Kidney tubule cell (primary cell): ENCODE data around the gene MAP2K2.
A peak's percentile ranks its signal among the peaks of the same experiment; 100 is the strongest.

Experiments used
- DNase-seq: peaks from one replicate; pipeline ENCODE4 v3.0.0-alpha.2; 2018; ENCODE audit warnings: low spot score

The MAP2K2 gene

DNA sequence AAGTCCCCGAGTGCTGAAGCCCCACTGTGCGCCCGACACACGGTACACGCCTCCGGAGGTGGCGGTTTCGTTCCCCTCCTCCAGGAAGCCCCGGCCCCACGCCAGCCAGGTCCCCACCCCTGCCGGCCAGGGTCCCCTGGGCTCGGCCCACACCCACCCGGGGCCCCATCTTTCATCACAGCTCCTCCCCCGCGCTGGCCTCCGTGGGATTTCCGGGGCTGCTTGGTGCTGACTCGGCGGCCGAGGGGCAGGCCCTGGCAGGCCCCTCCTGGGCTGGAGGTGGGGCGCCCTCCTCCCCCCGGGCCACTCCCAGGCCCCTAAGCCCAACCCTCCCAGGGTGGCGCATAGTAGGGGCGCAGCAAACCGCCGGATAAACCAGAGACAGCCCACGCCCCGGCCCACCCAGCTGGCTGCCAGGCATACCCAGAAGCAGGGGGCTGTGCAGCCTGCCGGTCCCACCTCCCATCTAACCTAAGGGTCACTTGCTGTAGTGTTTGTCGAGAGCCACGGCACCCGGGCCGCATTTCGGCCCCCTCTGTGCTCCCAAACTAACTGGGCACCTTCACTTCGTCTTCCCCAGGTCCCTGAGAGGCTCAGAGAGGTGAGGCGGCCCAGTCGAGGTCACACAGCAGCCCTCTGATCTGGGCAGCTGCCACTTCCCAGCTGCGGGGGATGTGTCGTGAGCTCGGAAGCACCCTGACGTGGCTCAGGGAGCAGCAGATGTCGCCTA is 63.9 kb downstream of the MAP2K2 start:
- DNase-seq = no peak

DNA sequence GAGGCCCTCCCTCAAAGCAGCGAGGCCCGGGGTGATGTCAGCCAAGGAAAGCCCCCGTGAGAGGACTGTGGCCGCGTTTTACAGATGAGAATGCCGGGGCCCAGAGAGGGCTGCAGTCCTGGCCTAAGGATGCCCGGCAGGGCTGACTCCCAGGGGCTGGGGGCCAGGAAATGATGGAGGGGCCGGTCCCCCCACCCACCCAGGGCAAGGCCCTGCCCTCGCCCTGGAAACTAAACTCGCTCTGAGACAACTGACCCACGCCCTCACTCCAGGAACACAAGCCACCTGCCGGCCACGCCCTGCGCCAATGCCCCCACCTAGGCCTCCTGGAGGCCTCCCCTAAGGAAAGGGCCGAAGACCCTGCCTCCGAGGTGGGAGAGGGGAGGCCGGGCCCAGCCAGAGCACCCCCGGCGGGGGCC is 64.5 kb downstream of the MAP2K2 start:
- DNase-seq = no peak

DNA sequence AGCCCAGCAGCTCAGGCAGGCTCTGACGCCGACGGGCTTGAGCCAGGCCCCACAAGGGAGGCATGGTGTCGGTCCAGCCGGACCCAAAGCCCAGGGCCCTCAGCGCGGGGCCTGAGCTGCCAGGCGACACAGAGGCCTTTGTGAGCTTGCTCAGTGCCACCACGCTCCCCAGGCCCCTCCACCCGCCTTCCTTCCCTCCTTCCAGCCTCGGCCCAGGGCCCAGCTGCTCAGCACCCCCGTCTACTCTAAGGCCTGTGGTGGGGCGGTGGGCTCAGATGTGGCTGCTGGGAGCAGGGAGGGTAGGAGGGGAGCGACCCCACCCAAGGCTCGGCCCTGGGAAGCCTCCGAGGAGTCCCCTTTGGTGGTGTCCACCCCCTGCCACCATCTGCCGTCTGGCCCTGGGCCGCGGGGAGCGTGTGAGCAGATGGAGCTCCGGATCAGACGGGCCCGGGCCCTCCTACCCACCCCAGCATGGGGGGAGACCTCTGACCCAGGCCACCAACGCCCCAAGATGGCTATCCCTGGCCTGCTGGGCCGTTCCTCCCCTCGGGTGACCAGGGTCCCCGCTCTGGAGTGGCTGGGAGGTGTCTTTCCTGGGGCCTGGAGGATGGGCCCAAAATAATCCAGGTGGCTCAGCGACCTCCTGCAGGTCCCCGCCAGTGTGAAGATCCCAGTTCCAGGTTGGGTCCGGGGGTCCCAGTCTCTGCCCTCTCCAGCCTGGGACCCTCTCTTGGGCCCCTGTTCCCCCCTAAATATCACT is 65.0 kb downstream of the MAP2K2 start:
- no peak for DNase-seq

DNA sequence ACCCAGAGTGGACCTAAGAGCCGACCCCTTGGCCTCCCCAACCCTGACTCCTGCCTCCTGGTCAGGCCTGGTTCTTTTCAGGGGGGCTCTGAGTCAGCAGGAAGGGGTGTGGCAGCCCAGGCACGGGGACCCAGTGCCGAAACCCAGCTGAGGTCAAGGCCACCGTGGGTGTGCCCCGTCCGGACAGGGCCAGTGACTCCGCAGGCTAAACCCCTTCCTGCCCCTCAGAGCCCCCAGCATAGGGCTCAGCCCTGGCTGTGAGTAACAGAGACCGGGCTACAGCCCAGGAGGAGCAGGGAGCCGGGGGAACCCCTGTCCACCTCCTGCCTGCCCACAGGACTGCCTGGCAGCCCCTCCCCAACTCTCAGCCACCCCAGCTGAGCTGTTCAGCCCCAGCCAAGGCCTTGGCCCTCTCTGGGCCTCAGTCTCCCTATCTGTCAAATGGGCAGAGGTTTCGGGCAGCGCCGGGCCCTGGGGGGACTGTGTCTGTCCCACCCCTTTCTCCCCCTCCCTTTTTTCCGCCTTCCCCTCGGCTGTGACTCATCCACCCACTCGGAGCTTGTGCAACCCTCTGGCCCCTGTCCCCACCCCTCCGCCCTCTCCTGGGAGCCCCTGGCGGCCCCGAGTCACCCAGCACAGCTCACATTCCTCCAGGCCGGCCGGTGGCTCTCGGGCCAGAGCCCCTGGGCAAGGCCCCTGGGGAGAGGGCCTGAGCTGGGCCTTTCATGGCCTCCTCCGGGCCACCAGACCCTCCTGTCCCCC is 65.8 kb downstream of the MAP2K2 start:
- DNase-seq = peak; percentile 78

DNA sequence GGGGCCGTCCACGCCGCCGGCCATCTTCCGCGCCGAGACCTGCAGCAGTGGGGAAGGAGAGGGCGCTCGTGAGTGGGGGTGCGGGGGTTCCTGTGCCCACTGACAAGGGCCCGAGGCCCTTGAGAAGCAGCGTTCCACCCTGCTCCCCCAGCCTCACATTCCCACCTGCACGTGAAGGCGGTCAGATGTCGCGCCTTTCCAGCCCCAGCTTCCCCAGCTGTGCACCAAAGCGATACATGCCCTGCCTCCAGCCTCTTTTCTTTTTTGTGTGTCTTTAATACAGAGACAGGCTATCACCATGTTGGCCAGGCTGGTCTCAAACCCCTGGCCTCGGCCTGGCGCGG is 68.7 kb downstream of the MAP2K2 start:
- no peak for DNase-seq

DNA sequence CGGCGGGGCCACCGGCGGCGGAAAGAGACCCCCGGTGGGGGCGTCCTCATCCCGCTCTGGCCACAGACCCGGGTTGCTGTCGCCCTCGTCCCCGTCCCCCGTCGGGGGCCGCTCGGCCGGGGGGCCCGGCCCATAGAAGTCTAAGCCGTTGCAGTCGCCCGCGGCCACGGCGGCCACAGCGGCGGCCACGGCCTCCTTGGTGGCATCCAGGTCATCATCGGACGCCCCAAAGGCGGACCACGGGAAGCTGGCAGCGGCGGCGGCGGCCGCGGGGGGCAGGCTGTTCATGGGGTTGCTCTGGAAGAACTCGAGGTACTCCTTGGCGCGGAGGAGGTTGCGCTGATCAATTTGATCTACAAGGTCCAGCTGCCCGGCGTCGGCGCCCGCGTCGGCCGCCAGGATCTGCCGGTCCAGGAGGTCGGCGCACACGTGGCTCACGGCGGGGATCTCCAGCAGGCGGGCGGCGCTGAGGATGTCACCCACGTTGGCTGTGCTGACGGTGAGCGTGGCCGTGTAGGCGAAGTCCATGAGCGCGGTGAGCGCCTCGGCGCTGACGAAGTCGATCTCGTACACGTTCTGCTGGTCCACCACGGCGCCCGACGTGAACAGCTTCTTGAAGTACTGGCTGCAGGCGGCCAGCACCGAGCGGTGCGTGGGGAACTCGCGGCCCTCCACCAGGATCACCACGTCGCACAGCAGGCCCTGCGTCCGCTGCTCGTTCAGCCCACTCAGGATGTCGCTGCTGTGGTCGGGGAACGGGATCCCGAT is 69.3 kb downstream of the MAP2K2 start:
- no peak for DNase-seq

DNA sequence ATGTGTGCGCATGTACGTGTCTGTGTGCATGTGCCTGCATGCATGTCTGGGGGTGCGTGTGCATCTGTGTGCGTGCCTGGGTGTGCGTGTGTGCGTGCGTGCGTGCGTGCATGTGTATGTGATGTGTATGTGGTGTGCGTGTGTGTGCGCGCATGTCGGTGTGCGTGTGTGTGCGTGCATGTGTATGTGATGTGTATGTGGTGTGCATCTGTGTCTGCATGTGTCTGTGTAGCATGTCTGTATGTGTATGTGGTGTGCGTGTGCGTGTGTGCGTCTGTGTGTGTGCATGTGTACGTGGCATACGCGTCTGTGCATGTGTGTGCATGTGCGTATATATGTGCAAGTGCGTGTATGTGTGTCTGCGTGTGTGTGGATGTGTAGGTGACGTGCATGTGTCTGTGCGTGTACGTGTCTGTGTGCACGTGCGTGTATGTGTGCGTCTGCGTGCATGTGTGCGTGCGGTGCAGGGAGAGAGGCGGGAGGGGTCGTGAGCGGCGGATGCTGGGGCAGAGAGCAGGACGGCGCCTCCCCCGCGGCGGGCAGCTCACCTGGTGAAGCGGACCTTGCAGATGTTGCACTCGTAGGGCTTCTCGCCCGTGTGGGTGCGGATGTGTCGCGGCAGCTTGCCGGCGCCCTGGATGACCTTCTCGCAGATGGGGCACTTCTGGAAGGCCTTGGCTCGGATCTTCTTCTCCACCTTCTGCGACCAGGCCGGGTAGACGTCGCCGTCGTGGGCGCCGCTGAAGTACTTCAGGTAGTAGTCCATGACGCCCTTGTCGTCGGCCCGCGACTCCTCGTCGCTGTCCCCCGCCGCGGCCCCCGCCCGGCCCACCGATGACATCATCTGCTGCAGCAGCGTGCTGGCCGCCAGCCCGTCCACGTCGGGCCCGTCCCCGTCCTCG is 70.2 kb downstream of the MAP2K2 start:
- no peak for DNase-seq

DNA sequence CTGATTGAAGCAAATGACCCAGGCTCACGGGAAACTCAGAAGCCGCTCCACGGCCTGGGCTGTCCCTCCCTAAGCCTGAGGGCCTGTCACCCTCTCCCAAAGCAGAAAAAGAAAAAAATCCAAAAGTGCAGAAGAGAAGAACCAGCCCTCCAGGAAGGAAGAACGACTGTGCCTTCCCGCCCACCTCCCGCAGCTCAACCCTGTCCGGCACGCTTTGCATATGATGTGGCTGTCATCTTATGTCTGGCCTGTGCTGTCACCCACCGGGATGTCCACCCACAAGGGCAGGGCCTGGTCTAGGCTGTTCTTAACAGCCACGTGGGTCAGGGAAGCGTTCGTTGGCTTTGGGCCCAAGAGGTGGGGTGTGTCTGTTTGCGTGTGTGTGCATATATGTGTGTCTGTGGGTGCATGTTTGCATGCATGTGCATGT is 70.9 kb downstream of the MAP2K2 start:
- DNase-seq = peak; percentile 18

DNA sequence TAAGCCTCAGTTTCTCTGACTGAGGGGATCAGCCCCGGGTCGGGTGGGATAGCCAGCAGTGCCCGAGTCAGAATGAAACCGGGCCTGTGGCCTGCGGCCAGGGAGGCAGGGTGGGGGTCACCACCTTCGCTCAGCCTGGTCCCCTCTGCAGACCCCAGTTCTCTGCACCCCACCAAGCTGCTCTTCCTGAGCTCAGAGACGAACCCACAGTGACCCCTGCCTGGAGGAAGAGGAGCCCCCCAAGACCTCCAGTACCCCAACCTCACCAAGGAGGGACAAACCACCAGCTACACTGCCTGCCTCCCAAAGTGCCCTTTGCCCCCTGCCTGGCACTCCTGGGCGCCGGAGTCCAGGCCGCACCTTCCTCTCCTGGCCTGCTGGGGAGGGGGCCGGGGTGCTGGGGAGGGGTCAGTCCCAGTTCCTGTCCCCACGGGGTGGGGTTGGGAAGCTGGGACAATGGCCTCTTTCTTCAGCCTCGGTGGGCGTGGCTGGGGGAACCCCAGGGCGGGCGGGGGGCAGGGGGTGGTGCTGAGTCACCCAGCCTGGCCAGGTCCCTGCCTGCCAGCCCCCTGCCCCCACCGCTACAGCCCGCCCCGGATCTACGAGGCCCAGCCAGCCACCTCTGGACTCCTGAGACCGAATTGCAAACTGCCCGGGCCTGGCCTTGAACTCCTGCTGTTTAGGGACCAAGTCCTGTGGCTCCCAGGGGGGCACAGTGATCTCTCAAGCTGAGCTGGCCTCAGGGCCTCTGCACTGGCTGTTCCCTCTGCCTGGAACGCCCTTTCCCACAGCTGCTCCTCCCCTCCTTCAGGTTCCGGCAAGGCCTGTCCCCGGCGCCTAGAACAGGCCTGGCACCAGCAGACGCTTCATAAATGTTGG is 71.6 kb downstream of the MAP2K2 start:
- DNase-seq = peak; percentile 65

DNA sequence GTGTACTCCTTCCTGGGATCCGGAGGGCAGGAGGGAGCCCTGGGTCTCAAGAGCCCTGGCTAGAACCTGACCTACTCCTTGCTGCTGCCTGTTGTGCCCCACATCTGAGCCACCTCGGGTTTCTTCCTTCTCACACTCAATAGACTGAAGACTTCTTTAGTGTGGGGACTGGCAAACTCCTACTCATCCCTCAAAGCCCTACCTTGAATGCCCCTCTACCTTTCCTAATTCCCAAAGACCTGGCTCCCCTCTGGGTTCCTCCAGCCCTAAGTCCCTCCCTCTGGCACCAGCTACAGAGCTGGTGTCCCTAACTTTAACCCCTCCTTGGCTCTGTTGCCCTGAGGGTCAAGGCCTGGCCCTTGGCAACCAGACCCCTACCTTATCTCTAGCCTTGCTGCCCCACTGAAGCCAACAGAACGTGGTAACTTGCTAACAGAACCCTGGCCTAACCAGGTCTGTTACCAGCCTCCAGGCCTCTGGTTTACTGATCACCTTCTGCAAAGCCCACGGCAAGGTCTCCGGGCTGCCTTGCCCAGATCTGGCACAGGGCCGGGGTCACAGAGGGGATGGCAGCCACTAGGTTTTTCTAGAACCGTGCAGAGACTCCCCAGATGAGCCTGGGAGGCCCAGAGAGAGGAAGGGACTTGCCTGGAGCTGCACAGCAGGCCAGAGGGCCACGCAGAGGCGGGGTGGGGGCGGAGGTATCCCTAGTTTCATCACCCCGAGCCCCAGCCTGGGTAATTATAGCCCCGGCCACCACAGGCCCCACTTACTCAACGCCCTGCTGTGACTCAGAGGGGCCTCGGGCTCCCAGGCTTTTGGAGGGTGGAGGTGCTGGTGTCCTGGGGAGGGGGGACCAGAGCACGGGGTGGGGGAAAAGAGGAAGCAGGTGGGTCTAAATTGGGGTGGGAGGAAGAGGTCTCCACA is 72.5 kb downstream of the MAP2K2 start:
- peak; percentile 50 for DNase-seq

DNA sequence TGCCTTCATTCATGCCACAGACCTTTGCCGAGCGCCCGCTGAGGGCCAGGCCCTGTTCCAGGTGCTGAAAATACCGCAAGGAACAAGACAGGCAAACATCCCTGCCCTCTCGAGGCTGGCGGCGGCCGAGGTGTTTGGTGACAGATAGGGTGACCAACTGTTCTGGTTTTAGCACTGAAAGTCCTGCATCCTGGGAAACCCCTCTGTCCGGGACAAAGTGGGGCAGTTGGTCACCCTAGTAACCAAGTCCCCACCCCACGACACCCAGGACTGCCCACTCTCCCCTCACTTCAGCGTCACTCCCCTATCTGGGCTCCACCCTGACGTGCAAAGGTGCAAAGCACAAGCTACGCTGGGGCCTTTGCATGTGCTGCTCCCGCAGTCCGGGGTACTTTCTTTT is 74.5 kb downstream of the MAP2K2 start:
- no peak for DNase-seq

DNA sequence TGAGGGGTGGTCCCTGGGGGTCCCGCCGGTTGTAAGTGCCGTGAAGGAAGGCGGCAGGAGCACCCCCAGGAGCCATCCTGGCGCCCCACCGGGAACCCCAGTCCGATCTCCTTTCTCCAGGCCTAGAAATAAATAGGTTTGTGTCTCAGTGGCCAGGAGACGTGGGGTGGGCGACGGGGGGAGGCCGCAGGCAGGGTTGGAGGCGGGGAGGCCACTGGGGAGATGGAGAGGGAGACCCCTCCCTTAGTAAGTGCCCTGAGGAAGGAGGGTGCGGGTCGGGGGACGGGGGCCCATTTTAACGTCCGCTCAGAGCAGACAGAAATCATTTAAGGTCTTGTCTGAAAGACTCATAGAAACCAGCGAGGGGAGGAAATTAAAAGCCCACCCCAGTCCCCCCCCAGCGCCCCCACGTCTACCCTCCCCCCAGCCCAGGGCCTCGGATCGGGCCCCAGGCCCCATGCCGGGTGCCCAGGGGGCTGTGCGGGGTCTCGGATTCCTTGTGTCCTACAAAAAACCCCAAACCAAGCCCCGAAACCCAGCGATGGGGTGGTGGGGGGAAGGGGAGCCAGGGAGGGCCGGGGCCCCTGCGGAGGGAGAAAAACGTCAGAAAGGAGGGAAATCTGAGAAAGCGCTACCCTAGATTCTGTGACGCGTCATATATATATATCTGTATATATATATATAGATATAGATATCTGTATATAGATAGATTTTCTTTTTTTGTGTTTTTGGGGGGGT is 76.8 kb downstream of the MAP2K2 start:
- DNase-seq = no peak

DNA sequence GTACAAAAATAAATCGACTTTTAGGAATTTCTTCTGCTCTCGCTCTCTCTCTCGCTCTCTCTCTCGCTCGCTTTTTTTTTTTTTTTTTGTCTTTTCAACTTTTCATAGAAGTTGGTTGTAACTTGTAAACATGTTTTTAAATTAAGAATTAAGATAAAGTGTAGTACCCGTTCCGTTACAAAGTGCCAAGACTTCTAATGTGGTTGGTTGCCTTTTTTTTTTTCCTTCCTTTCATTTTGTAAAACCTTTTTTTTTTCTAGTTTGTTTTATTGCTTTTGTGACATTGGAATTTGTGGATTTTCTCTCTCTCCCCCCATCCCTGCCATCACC is 77.6 kb downstream of the MAP2K2 start:
- no peak for DNase-seq

DNA sequence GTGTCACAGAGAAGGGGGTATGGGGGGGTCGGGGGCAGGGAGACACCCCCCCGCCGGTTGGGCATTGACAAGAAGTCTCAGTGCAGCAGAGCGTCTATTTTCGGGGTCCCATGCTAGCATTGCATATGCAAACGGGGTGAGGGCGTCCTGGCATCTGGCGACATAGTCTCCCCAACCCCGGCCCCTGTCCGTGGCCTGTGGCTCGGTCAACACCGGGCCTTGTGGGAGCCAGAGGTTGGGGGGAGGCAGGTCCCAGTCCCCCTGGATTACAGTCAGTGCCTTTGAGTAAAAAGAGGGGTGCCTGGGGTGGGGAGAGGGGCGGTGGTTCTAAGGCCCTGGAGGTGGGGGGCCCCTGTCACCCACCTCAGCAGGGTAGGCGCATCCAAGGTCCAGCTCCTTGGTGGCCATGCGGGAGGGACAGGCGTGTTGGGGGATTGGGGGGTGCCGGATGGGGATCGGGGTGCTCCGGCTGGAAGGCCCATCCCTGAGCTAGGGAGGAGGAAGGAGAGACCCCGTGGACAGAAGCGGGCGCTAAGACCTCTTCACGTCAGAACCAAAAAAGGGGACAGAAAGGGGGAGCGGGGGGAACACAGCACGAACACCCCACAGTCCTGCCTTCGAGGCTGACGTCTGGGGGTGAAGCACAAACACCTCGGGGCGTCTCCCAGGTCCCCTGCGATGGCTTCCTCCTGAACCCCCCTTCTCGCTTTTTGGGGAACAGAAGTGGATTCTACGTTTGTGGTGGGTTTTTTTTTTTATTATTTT is 78.1 kb downstream of the MAP2K2 start:
- DNase-seq = no peak

DNA sequence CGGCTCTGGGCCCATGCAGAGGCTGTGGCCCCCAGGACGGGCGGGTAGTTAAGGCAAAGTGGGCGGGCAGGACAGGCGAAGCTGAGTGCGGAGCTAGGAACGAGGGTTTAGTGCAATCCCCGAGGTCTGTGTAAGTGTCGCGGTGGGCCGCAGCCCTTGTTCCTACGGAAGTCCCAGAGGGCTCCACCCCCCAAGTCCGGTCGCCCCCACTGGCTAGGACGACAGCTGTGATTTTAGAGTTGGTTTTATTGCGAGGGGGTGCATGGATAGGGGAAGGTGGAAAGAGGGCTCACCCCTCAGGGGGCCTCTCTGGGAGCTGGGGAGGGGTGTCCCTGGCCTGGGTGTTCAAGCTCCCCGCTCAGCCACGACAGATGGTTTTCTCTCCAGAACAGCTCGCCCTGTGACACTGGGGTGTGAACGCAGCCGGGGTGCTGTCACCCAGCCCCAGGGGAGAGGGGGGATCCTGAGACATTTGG is 78.9 kb downstream of the MAP2K2 start:
- no peak for DNase-seq

DNA sequence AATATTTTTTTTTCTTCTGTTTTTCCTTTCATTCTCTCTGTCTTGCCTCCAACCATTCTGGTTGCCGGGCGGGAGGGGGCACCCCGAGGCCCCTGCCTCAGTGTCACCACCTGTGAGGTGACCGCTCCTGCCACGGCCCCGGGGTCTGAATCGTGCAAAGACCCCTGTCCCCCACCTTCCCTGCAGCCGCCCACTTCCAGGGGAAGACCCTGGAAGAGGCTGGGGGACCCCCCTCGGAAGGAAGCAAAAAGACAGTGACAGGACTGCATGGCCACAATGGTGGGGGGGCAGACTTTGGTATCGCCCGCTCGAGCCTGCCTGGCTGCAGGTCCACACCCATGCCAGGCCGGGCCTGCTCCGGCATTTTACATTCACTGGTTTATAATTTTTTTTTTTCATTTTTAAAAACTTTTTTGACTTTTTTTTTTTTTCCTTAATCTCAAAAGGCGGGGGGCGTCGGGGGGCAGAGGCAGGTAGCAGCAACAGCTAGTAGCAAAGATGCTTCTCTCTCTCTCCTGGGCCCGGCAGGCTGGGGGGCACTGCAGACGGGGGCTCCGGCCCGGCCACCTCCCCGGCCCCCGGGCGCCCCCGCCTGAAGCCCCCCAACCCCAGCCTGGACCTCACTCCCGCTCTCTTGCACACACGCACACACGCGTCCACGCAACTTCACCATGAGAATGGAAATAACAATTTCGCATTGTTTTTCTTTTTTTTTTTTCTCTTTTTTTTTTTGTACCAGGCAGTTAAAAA is 79.8 kb downstream of the MAP2K2 start:
- no peak for DNase-seq

DNA sequence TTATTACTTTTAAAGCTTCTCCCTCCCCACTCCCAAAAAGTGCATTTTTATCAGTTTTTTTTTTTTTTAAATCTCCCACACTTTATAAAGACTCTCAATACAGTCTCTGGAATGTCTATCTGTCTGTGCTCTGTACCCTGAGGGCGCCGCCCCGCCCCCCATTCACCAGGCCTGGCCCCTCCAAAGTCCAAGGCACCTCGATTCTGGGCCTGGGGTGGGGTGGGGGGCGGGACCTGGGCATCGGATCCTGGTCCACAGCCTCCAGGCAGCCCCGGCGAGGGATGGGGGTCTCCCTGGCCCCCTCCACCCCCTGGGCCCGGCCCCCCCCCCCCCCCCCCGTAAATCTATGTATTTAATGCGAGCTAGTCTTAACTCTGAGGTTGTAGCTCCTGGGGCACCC is 80.5 kb downstream of the MAP2K2 start:
- DNase-seq = no peak
